GM18508 (cell line): Measurements from ENCODE around the gene RAPGEF2.

Source experiments
- ATAC-seq: cut with Tn5 transposase; IDR thresholded peaks from one replicate; pipeline ENCODE4 v1.9.1; 2021; ENCODE audit warnings: moderate number of reproducible peaks; ENCODE audit not compliant: insufficient read depth, unreplicated experiment

RAPGEF2 gene

GRCh38 chr4:159129814-159130550 lies 27.1 kb downstream of the RAPGEF2 start:
- ATAC-seq = no peak

GRCh38 chr4:159131564-159131963 lies 28.7 kb downstream of the RAPGEF2 start:
- ATAC-seq = no peak

- no peak for ATAC-seq
Measured at GRCh38 chr4:159134429-159134828, 31.6 kb downstream of the RAPGEF2 start.

- ATAC-seq = no peak
Measured at GRCh38 chr4:159137176-159137575, 34.3 kb downstream of the RAPGEF2 start.

GRCh38 chr4:159138436-159138835 lies 35.6 kb downstream of the RAPGEF2 start:
- no peak for ATAC-seq

GRCh38 chr4:159141193-159141592 lies 38.3 kb downstream of the RAPGEF2 start:
- ATAC-seq = no peak

- ATAC-seq = no peak
Measured at GRCh38 chr4:159142241-159142640, 39.4 kb downstream of the RAPGEF2 start.

- no peak for ATAC-seq
Measured at GRCh38 chr4:159142681-159143384, 40.0 kb downstream of the RAPGEF2 start.

GRCh38 chr4:159143687-159144086 lies 40.8 kb downstream of the RAPGEF2 start:
- ATAC-seq = no peak

- no peak for ATAC-seq
Measured at GRCh38 chr4:159144112-159144694, 41.3 kb downstream of the RAPGEF2 start.

- no peak for ATAC-seq
Measured at GRCh38 chr4:159145318-159145991, 42.6 kb downstream of the RAPGEF2 start.

GRCh38 chr4:159145992-159146330 lies 43.1 kb downstream of the RAPGEF2 start:
- ATAC-seq = no peak

- no peak for ATAC-seq
Measured at GRCh38 chr4:159146488-159146887, 43.6 kb downstream of the RAPGEF2 start.

- no peak for ATAC-seq
Measured at GRCh38 chr4:159148441-159148840, 45.6 kb downstream of the RAPGEF2 start.

GRCh38 chr4:159149666-159150065 lies 46.8 kb downstream of the RAPGEF2 start:
- no peak for ATAC-seq

GRCh38 chr4:159150396-159150795 lies 47.5 kb downstream of the RAPGEF2 start:
- ATAC-seq = no peak

- ATAC-seq = no peak
Measured at GRCh38 chr4:159150821-159151390, 48.0 kb downstream of the RAPGEF2 start.

GRCh38 chr4:159151689-159152088 lies 48.8 kb downstream of the RAPGEF2 start:
- ATAC-seq = no peak

GRCh38 chr4:159152181-159152580 lies 49.3 kb downstream of the RAPGEF2 start:
- no peak for ATAC-seq

- no peak for ATAC-seq
Measured at GRCh38 chr4:159153669-159154068, 50.8 kb downstream of the RAPGEF2 start.

- no peak for ATAC-seq
Measured at GRCh38 chr4:159155119-159155518, 52.2 kb downstream of the RAPGEF2 start.
